ENCODE data around the gene TTC34. TPM values are rescaled to one million over a fixed set of nuclear protein-coding genes. Genes with fewer than 3 reads are reported as not detected.

Gene TTC34
- total RNA-seq, 6 experiments from 2014 or later = 0.06 to 0.23 (median 0.18) TPM; not detected in 1

DNA sequence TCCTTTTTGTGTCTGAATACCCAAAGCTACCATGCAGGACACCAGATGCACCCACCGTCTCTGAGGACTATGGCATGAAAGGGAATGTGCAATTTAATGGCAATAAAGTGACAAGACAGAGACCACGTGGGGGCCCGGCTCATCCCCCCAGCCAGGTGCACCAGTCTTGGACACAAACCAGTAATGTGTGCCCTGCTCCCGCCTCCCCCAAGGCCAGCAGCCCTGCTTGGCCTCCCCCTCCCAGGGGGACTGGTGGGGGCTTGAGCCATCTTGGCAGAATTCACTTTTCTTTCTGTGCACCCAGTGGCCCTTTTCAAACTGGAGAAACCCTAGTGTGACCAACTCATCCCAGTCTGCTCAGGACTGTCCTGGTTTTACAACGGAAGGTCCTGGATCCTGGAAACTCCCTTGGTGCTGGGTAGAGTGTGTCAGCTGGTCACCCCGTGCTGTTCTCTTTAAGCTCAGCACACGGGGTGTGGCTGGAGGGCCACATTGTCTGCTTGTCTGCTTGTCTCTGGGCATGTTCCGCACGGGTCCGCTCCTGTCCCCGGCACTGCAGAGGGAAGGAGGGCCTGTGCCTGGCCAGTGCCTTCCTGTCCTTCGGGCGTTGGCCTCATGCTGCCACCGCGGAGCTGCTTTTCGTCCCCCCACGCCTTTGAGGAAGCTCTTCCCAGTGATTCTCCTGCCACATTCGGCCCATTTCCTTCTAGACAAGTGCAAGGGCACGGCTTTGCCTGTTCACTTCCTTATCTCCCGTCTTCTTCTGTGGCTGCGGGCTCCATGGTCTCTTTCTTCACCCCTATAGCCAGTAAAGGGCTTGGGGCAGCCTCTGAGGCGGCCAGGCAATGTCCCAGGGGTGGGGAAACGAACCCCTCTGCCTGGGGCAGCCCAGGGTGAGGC, 45.8 kb upstream of the TTC34 start:
- Histone ChIP-seq H3K4me3 (no peak overlapping the region), H3K27me3 (no peaks in the 10 kb centered on the region), H3K27ac (no peak overlapping the region), H3K4me1 (no peaks in the 10 kb centered on the region), H3K9me3 (no peaks in the 10 kb centered on the region), H3K36me3 (no peaks in the 10 kb centered on the region)
- no peak for TF ChIP-seq POLR2A (IDR thresholded peaks at IDR 0.05)
- TF ChIP-seq, protein P1, sequence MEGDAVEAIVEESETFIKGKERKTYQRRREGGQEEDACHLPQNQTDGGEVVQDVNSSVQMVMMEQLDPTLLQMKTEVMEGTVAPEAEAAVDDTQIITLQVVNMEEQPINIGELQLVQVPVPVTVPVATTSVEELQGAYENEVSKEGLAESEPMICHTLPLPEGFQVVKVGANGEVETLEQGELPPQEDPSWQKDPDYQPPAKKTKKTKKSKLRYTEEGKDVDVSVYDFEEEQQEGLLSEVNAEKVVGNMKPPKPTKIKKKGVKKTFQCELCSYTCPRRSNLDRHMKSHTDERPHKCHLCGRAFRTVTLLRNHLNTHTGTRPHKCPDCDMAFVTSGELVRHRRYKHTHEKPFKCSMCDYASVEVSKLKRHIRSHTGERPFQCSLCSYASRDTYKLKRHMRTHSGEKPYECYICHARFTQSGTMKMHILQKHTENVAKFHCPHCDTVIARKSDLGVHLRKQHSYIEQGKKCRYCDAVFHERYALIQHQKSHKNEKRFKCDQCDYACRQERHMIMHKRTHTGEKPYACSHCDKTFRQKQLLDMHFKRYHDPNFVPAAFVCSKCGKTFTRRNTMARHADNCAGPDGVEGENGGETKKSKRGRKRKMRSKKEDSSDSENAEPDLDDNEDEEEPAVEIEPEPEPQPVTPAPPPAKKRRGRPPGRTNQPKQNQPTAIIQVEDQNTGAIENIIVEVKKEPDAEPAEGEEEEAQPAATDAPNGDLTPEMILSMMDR (IDR thresholded peaks at IDR 0.05) = no peak
- intact Hi-C loops (cut with DNase I) = no loop called here
- ATAC-seq (no peak), DNase-seq (peak in 1 of 3 donors; percentile 40)
- 32% methylated on average over 13 of the region's 23 CpGs for WGBS (ENCODE audit: insufficient coverage, low coverage, low lambda C conversion rate, missing lambda C conversion rate)

DNA sequence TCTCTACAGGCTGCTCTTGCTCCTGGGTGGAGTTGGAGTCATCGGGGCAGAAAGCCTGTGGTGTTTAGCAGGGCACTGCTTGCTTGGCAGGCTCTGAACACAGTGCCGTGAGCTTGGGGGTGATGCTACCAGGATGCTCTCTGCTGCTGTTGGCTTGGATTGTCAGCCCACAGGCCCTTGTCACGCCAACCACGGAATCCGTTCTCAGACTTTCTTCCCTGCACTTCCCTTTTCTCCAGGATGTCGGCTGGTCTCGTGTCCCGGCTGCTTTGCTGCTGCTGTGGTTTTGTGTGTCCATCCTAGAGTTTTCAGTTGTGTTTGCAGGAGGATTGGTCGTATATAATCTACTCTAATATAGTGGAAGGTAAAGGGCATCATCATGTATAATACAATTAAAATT, 44.4 kb upstream of the TTC34 start:
- H3K4me1 ChIP-seq = no peaks in the 10 kb centered on the region
- intact Hi-C loops (cut with DNase I) = no loop called here
- 9% methylated on average over 3 of the region's 9 CpGs for WGBS (ENCODE audit: insufficient coverage, low coverage, low lambda C conversion rate, missing lambda C conversion rate)
- no peaks in the 10 kb centered on the region for H3K36me3 ChIP-seq
- H3K4me3 ChIP-seq = no peak overlapping the region
- H3K27me3 ChIP-seq = no peaks in the 10 kb centered on the region
- ATAC-seq = no peak
- no peaks in the 10 kb centered on the region for H3K9me3 ChIP-seq
- DNase-seq = no peak
- TF ChIP-seq POLR2A (IDR thresholded peaks at IDR 0.05) = no peak
- TF ChIP-seq, protein P1 (IDR thresholded peaks at IDR 0.05) = no peak
- H3K27ac ChIP-seq = no peak overlapping the region

DNA sequence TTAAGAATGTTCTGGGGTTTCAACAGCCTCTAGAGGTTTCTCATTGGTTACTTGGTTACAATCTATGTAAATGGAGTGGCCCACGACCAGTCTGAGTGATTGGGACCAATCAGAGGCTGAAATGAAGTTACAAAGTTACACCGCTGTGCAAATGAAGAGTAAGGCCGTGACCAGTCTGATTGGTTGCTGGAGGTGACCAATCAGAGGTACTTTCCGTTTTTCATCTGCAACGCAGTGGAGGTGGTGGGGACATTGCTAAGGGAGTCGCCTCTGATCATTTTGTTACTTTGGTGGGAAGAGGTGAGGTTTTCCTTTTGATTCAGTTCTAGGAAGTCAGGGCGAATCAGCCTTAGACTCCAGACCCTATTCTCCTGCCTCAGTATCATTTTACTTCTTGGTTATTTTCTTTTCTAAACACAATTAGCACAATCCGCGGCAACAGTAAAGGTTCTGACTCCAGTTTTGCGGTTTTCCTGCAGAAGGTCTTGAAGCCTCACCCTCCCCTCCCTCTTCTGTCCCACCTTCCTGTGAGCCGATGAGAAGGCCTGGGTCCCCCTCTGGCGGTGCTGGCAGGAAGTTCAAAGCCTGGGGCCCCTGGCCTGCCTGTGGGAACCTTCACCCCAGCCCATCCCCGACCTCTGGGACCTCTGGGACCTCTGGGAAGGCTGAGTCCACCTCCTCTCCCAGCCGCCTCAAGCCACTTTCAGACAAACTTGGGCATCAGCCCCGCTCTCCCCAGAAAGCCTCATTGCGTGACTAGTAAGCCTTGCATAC, 38.7 kb upstream of the TTC34 start:
- Histone ChIP-seq H3K9me3 (no peaks in the 10 kb centered on the region), H3K27ac (no peak overlapping the region), H3K4me3 (no peak overlapping the region), H3K36me3 (no peaks in the 10 kb centered on the region), H3K27me3 (no peaks in the 10 kb centered on the region), H3K4me1 (no peaks in the 10 kb centered on the region)
- ATAC-seq = no peak
- WGBS (ENCODE audit: insufficient coverage, low coverage, low lambda C conversion rate, missing lambda C conversion rate) = 40% methylated on average over 15 of the region's 16 CpGs
- no peak for TF ChIP-seq POLR2A (IDR thresholded peaks at IDR 0.05)
- TF ChIP-seq, protein P1 (IDR thresholded peaks at IDR 0.05) = no peak
- DNase-seq = no peak
- intact Hi-C loops (cut with DNase I) = no loop called here

DNA sequence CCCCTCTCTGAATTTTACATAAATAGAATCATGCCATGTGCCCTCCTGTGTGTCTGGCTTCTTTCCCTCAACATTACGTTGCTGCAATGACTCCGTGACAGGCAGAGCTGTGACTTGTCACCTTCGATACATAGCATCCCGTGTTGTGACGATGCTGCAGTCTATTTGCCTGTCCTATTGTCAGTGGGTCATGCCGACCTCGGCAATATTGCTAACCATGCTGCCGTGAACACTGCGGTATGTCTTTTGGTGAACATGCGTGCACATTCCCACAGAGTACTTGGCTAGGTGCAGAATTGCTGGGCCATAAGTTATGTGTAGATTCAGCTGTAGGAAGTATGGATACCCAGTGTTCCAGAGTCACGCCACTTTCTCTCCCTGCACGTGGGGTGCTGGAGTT, 36.3 kb upstream of the TTC34 start:
- Histone ChIP-seq H3K36me3 (no peaks in the 10 kb centered on the region), H3K9me3 (no peaks in the 10 kb centered on the region), H3K27ac (no peak overlapping the region), H3K4me3 (no peak overlapping the region), H3K4me1 (no peaks in the 10 kb centered on the region), H3K27me3 (no peaks in the 10 kb centered on the region)
- DNase-seq (no peak), ATAC-seq (no peak)
- 80% methylated on average over 2 of the region's 12 CpGs for whole genome bisulfite sequencing (ENCODE audit: insufficient coverage, low coverage, low lambda C conversion rate, missing lambda C conversion rate)
- TF ChIP-seq, protein P1 (IDR thresholded peaks at IDR 0.05) = no peak
- TF ChIP-seq POLR2A (IDR thresholded peaks at IDR 0.05) = no peak
- intact Hi-C loops (cut with DNase I) = no loop called here
